Neural progenitor cell (in vitro differentiated cells): ENCODE data around the gene CACNG7. TPM values are rescaled to one million over a fixed set of nuclear protein-coding genes. Genes with fewer than 3 reads are reported as not detected.

Experiments used
- DNase-seq: peaks from one replicate; pipeline ENCODE4 v3.0.0-alpha.2; 2016; ENCODE audit warnings: low spot score
- H2AFZ ChIP-seq: fragments of 200-600 bp; sonication (generic); replicated peaks from 2 replicates; pipeline ENCODE4 v1.6.1; 2016; ENCODE audit warnings: antibody characterized with exemption
- H3F3A ChIP-seq: fragments of 200-600 bp; sonication (generic); 2 replicates; pipeline ENCODE4 v1.6.1; 2016; ENCODE audit warnings: antibody characterized with exemption, low read depth
- H3K27ac ChIP-seq: fragments of 200-600 bp; sonication (generic); 2 replicates; pipeline ENCODE4 v1.5.1; 2016; ENCODE audit warnings: mild to moderate bottlenecking
- H3K27me3 ChIP-seq: fragments of 200-600 bp; sonication (generic); 2 replicates; pipeline ENCODE4 v1.6.1; 2016; ENCODE audit warnings: mild to moderate bottlenecking, moderate library complexity
- H3K36me3 ChIP-seq: fragments of 200-600 bp; sonication (generic); 2 replicates; pipeline ENCODE4 v1.5.1; 2016
- H3K4me1 ChIP-seq: fragments of 200-600 bp; sonication (generic); 2 replicates; pipeline ENCODE4 v1.6.1; 2016; ENCODE audit warnings: mixed run types
- H3K4me2 ChIP-seq: fragments of 200-600 bp; sonication (generic); 2 replicates; pipeline ENCODE4 v1.6.1; 2016
- H3K4me3 ChIP-seq: fragments of 200-600 bp; sonication (generic); 2 replicates; pipeline ENCODE4 v1.5.1; 2016
- H3K79me2 ChIP-seq: fragments of 200-600 bp; sonication (generic); 2 replicates; pipeline ENCODE4 v1.6.1; 2016; ENCODE audit warnings: low read depth
- H3K9ac ChIP-seq: fragments of 200-600 bp; sonication (generic); 2 replicates; pipeline ENCODE4 v1.6.1; 2016
- H3K9me3 ChIP-seq: fragments of 200-600 bp; sonication (generic); 2 replicates; pipeline ENCODE4 v1.5.1; 2016; ENCODE audit warnings: low read depth
- H4K20me1 ChIP-seq: fragments of 200-600 bp; sonication (generic); 2 replicates; pipeline ENCODE4 v1.6.1; 2016; ENCODE audit warnings: low read depth
- H3K27ac Mint-ChIP-seq: 3 replicates; pipeline ENCODE4 v1.8.0; 2021; ENCODE audit warnings: mixed read lengths
- H3K27me3 Mint-ChIP-seq: 2 replicates; pipeline ENCODE4 v1.8.0; 2022; ENCODE audit warnings: low read depth, mild to moderate bottlenecking, inconsistent platforms, moderate library complexity, mixed read lengths; ENCODE audit not compliant: insufficient read depth
- H3K36me3 Mint-ChIP-seq: 3 replicates; pipeline ENCODE4 v1.8.0; 2021; ENCODE audit warnings: mixed read lengths
- H3K4me1 Mint-ChIP-seq: 3 replicates; pipeline ENCODE4 v1.8.0; 2021; ENCODE audit warnings: mixed read lengths
- H3K4me3 Mint-ChIP-seq: 3 replicates; pipeline ENCODE4 v1.8.0; 2021; ENCODE audit warnings: mild to moderate bottlenecking, moderate library complexity, mixed read lengths
- H3K9me3 Mint-ChIP-seq: 3 replicates; pipeline ENCODE4 v1.8.0; 2020; ENCODE audit warnings: mixed read lengths
- CTCF ChIP-seq: fragments of 200-600 bp; sonication (generic); IDR thresholded peaks from 2 replicates; pipeline ENCODE4 v1.5.1; 2017; ENCODE audit warnings: antibody characterized with exemption, mild to moderate bottlenecking
- EZH2 ChIP-seq: fragments of 200-600 bp; sonication (generic); IDR thresholded peaks from 2 replicates; pipeline ENCODE4 v1.6.1; 2017; ENCODE audit warnings: antibody characterized with exemption, mild to moderate bottlenecking, moderate library complexity
- EZH2phosphoT487 ChIP-seq: fragments of 200-600 bp; sonication (generic); IDR thresholded peaks from 2 replicates; pipeline ENCODE4 v1.6.1; 2017; ENCODE audit warnings: antibody characterized with exemption
- total RNA-seq: library from RNA; depleted of rRNA; stranded (reverse); fragments of >200 nt; gene quantifications from 2 replicates; pipeline ENCODE4 v1.2.3, GENCODE V29; 2015; ENCODE audit warnings: low replicate concordance

Gene CACNG7
- total RNA-seq, 1 donor from 2014 or later, result 6.7 TPM

GRCh38 chr19:53898636-53899341 is 10.3 kb upstream of the CACNG7 start:
- H3K36me3 Mint-ChIP-seq, result peaks cover 11% of the 10 kb centered on the region
- Histone ChIP-seq H3K4me3 (peak overlapping the region; percentile 47), H3K9ac (no peak overlapping the region), H3F3A (peaks cover 31% of the 10 kb centered on the region), H2AFZ (peak overlapping the region; percentile 15), H4K20me1 (peaks cover 29% of the 10 kb centered on the region), H3K4me1 (peaks cover 6% of the 10 kb centered on the region), H3K79me2 (no peaks in the 10 kb centered on the region), H3K4me2 (peak overlapping the region; percentile 76), H3K36me3 (no peaks in the 10 kb centered on the region), H3K9me3 (no peaks in the 10 kb centered on the region), H3K27ac (no peak overlapping the region), H3K27me3 (peaks cover 20% of the 10 kb centered on the region)
- H3K4me1 Mint-ChIP-seq, result peaks cover 18% of the 10 kb centered on the region
- no peaks in the 10 kb centered on the region for H3K9me3 Mint-ChIP-seq
- DNase-seq, result peak; percentile 98
- TF ChIP-seq EZH2, result no peak
- TF ChIP-seq EZH2phosphoT487, result no peak
- TF ChIP-seq CTCF, result no peak
- H3K27ac Mint-ChIP-seq, result no peak overlapping the region
- H3K27me3 Mint-ChIP-seq, result peaks cover 21% of the 10 kb centered on the region
- peak overlapping the region; percentile 68 for H3K4me3 Mint-ChIP-seq

GRCh38 chr19:53900191-53900860 is 8.8 kb upstream of the CACNG7 start:
- Histone ChIP-seq H3K4me1 (peaks cover 6% of the 10 kb centered on the region), H3K36me3 (no peaks in the 10 kb centered on the region), H3K4me2 (no peak overlapping the region), H3K79me2 (no peaks in the 10 kb centered on the region), H3K4me3 (no peak overlapping the region), H3K27ac (no peak overlapping the region), H3K9ac (no peak overlapping the region), H2AFZ (no peak overlapping the region), H3F3A (peaks cover 31% of the 10 kb centered on the region), H4K20me1 (peaks cover 31% of the 10 kb centered on the region), H3K27me3 (peaks cover 36% of the 10 kb centered on the region), H3K9me3 (no peaks in the 10 kb centered on the region)
- TF ChIP-seq EZH2 (no peak), EZH2phosphoT487 (no peak), CTCF (no peak)
- Mint-ChIP-seq H3K27me3 (peaks cover 24% of the 10 kb centered on the region), H3K27ac (no peak overlapping the region), H3K4me1 (peaks cover 18% of the 10 kb centered on the region), H3K36me3 (peaks cover 11% of the 10 kb centered on the region), H3K4me3 (no peak overlapping the region), H3K9me3 (no peaks in the 10 kb centered on the region)
- no peak for DNase-seq

- Histone ChIP-seq H3K4me2 (no peak overlapping the region), H2AFZ (no peak overlapping the region), H3K27ac (no peak overlapping the region), H3K36me3 (no peaks in the 10 kb centered on the region), H3K4me3 (no peak overlapping the region), H3K27me3 (peaks cover 50% of the 10 kb centered on the region), H3K9me3 (no peaks in the 10 kb centered on the region), H4K20me1 (peaks cover 27% of the 10 kb centered on the region), H3F3A (peaks cover 18% of the 10 kb centered on the region), H3K9ac (no peak overlapping the region), H3K79me2 (no peaks in the 10 kb centered on the region), H3K4me1 (no peaks in the 10 kb centered on the region)
- no peak overlapping the region for H3K27ac Mint-ChIP-seq
- no peaks in the 10 kb centered on the region for H3K9me3 Mint-ChIP-seq
- H3K4me1 Mint-ChIP-seq, result peaks cover 28% of the 10 kb centered on the region
- peak; percentile 92 for DNase-seq
- TF ChIP-seq CTCF (no peak), EZH2phosphoT487 (no peak), EZH2 (no peak)
- H3K4me3 Mint-ChIP-seq, result peak overlapping the region; percentile 59
- H3K27me3 Mint-ChIP-seq, result peaks cover 25% of the 10 kb centered on the region
- peaks cover 11% of the 10 kb centered on the region for H3K36me3 Mint-ChIP-seq
Measured at GRCh38 chr19:53903055-53903680, 5.9 kb upstream of the CACNG7 start.
